Mammary epithelial cell (primary cell): ENCODE results near the gene MUTYH.

Source experiments
- EZH2 ChIP-seq: IDR thresholded peaks from 2 replicates; pipeline ENCODE4 v1.6.1; 2012; ENCODE audit warnings: low read length, inconsistent platforms, borderline replicate concordance
- TF ChIP-seq, protein P1 (sequence below), 2 donors: IDR thresholded peaks in 1 of 2; conservative IDR thresholded peaks in 1 of 2; 2 replicates each; pipeline ENCODE4 v1.5.1; 2011 to 2012; ENCODE audit warnings: inconsistent platforms in 2 of 2, low read length in 2 of 2, mild to moderate bottlenecking in 2 of 2, control low read depth in 1 of 2, low read depth in 1 of 2; ENCODE audit not compliant: insufficient read depth in 1 of 2; ENCODE audit errors: extremely low read depth in 1 of 2

- TF ChIP-seq, protein P1, sequence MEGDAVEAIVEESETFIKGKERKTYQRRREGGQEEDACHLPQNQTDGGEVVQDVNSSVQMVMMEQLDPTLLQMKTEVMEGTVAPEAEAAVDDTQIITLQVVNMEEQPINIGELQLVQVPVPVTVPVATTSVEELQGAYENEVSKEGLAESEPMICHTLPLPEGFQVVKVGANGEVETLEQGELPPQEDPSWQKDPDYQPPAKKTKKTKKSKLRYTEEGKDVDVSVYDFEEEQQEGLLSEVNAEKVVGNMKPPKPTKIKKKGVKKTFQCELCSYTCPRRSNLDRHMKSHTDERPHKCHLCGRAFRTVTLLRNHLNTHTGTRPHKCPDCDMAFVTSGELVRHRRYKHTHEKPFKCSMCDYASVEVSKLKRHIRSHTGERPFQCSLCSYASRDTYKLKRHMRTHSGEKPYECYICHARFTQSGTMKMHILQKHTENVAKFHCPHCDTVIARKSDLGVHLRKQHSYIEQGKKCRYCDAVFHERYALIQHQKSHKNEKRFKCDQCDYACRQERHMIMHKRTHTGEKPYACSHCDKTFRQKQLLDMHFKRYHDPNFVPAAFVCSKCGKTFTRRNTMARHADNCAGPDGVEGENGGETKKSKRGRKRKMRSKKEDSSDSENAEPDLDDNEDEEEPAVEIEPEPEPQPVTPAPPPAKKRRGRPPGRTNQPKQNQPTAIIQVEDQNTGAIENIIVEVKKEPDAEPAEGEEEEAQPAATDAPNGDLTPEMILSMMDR (conservative IDR thresholded peaks at IDR 0.05 in 1 of 2, IDR thresholded peaks at IDR 0.05 in 1 of 2; ENCODE audit: extremely low read depth in 1 of 2, insufficient read depth in 1 of 2, low read depth in 1 of 2, low read length in 2 of 2), result no peak
- no peak for TF ChIP-seq EZH2
Measured at GRCh38 chr1:45375104-45376090, 35.2 kb upstream of the MUTYH start.
